Amniotic stem cell (primary cell): ENCODE measurements around the gene TBC1D23.

Source experiments
- DNase-seq: peaks from one replicate; lab custom pipeline; 2025; lab: John Stamatoyannopoulos, UW

The TBC1D23 gene

GRCh38 chr3:100352296-100353231 is 91.8 kb downstream of the TBC1D23 start:
- no peak for DNase-seq

GRCh38 chr3:100354850-100355249 is 94.1 kb downstream of the TBC1D23 start:
- no peak for DNase-seq

GRCh38 chr3:100358413-100358812 is 97.6 kb downstream of the TBC1D23 start:
- no peak for DNase-seq

GRCh38 chr3:100359035-100359434 is 98.2 kb downstream of the TBC1D23 start:
- no peak for DNase-seq

- no peak for DNase-seq
Observed at GRCh38 chr3:100360757-100361496, 100.1 kb downstream of the TBC1D23 start.

- no peak for DNase-seq
Observed at GRCh38 chr3:100361897-100362296, 101.1 kb downstream of the TBC1D23 start.

GRCh38 chr3:100364421-100364820 is 103.6 kb downstream of the TBC1D23 start:
- no peak for DNase-seq

GRCh38 chr3:100366424-100366823 is 105.6 kb downstream of the TBC1D23 start:
- no peak for DNase-seq

GRCh38 chr3:100368441-100368840 is 107.6 kb downstream of the TBC1D23 start:
- DNase-seq: no peak

GRCh38 chr3:100370756-100371155 is 110.0 kb downstream of the TBC1D23 start:
- DNase-seq: no peak

GRCh38 chr3:100374521-100374920 is 113.7 kb downstream of the TBC1D23 start:
- DNase-seq: no peak
